HUES64 (cell line): Measurements from ENCODE around the gene CDH4.

Source experiments
- H3K27ac ChIP-seq: 2 replicates; pipeline ENCODE4 v1.7.0; 2013; ENCODE audit warnings: low read depth, low read length, inconsistent platforms
- H3K27me3 ChIP-seq: 2 replicates; pipeline ENCODE4 v1.6.1; 2013; ENCODE audit warnings: mild to moderate bottlenecking, low read length; ENCODE audit not compliant: insufficient read depth
- H3K36me3 ChIP-seq: 2 replicates; pipeline ENCODE4 v1.6.1; 2013; ENCODE audit warnings: mild to moderate bottlenecking, low read length; ENCODE audit not compliant: insufficient read depth
- H3K4me1 ChIP-seq: 2 replicates; pipeline ENCODE4 v1.6.1; 2013; ENCODE audit warnings: mild to moderate bottlenecking, low read length, moderate library complexity; ENCODE audit not compliant: insufficient read depth
- H3K4me3 ChIP-seq: 2 replicates; pipeline ENCODE4 v1.5.1; 2013; ENCODE audit warnings: mild to moderate bottlenecking, low read length, moderate library complexity
- H3K9ac ChIP-seq: 2 replicates; pipeline ENCODE4 v1.6.1; 2013; ENCODE audit warnings: mild to moderate bottlenecking, low read depth, low read length
- H3K9me3 ChIP-seq: 2 replicates; pipeline ENCODE4 v1.6.1; 2013; ENCODE audit warnings: low read depth, low read length; ENCODE audit not compliant: insufficient read depth
- WGBS: fragments of 150-250, 120-280 bp; methylation state at CpG from one replicate; pipeline ENCODE4 v1.1.7; 2013; ENCODE audit warnings: missing lambda C conversion rate; 5-methylcytosine and 5-hydroxymethylcytosine counted together

Gene CDH4

DNA sequence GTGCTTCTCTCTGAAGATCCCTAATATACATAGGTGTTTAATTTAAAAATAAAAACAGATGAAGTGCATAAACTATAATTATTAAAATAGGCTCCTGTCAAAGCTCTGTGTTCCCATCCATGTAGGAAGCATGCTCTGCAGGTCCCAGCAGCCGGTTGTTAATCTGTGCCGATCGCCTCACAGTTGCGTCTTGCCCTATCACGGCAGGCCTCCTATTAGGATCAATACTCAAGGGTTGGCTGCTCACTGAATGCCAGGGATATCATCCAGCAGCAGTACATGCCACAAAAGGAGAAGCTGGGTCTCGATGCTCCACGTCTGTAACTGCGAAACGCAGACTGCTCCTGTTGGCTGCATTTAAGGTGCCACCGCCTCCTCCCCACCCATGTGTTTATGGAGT lies 369.8 kb downstream of the CDH4 start:
- H3K4me1 ChIP-seq, result no peaks in the 10 kb centered on the region
- H3K27me3 ChIP-seq, result no peaks in the 10 kb centered on the region
- H3K27ac ChIP-seq, result no peak overlapping the region
- 93% methylated on average over 10 of the region's 10 CpGs for WGBS
- no peak overlapping the region for H3K4me3 ChIP-seq
- no peaks in the 10 kb centered on the region for H3K9me3 ChIP-seq
- H3K9ac ChIP-seq, result no peak overlapping the region
- no peaks in the 10 kb centered on the region for H3K36me3 ChIP-seq

- Histone ChIP-seq H3K27ac (no peak overlapping the region), H3K27me3 (no peaks in the 10 kb centered on the region)
Measured at GRCh38 chr20:61623451-61623850, 371.4 kb downstream of the CDH4 start.

GRCh38 chr20:61625246-61625645 lies 373.2 kb downstream of the CDH4 start:
- H3K36me3 ChIP-seq, result no peaks in the 10 kb centered on the region
- no peak overlapping the region for H3K9ac ChIP-seq
- no peaks in the 10 kb centered on the region for H3K9me3 ChIP-seq
- no peaks in the 10 kb centered on the region; the same call in 1 of the 2 replicates for H3K4me1 ChIP-seq
- H3K27ac ChIP-seq, result no peak overlapping the region
- no peak overlapping the region for H3K4me3 ChIP-seq
- WGBS, result 96% methylated on average over 7 of the region's 8 CpGs
- H3K27me3 ChIP-seq, result no peaks in the 10 kb centered on the region

More at GRCh38 chr20:61623451-61623850, 371.4 kb downstream of the CDH4 start:
- Histone ChIP-seq H3K4me1 (no peaks in the 10 kb centered on the region), H3K9ac (no peak overlapping the region), H3K4me3 (no peak overlapping the region), H3K9me3 (no peaks in the 10 kb centered on the region), H3K36me3 (no peaks in the 10 kb centered on the region)
- WGBS, result 95% methylated on average over 11 of the region's 11 CpGs

DNA sequence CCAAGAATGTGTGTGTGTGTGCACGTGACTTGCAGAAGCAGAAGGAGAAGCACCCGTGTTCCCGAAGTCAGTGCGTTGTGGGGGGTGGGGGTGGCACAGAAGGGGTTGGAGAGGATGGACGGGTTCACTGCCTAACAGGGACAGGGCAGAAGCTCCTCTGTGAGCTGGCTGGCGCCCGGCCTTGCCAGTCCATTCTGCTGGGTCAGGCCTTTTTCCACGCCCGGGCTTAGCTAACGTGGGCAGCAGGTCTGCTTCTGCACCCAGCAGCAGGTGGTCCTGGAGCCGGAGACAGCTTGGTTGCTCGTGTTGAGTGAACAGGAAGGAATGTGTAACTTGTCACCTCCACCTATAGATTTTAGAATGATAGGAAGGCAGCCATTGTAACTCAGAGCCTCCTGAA lies 374.4 kb downstream of the CDH4 start:
- 90% methylated on average over 12 of the region's 12 CpGs for WGBS

GRCh38 chr20:61627791-61628415 lies 375.8 kb downstream of the CDH4 start:
- no peak overlapping the region for H3K9ac ChIP-seq
- no peak overlapping the region for H3K4me3 ChIP-seq
- H3K27ac ChIP-seq, result no peak overlapping the region
- H3K36me3 ChIP-seq, result no peaks in the 10 kb centered on the region
- no peaks in the 10 kb centered on the region; the same call in 1 of the 2 replicates for H3K4me1 ChIP-seq
- no peaks in the 10 kb centered on the region for H3K27me3 ChIP-seq
- H3K9me3 ChIP-seq, result no peaks in the 10 kb centered on the region
- WGBS, result 92% methylated on average over 27 of the region's 27 CpGs

More for the DNA sequence above, 374.4 kb downstream of the CDH4 start:
- Histone ChIP-seq H3K36me3 (no peaks in the 10 kb centered on the region), H3K9ac (no peak overlapping the region), H3K4me1 (no peaks in the 10 kb centered on the region; the same call in 1 of the 2 replicates), H3K27ac (no peak overlapping the region), H3K4me3 (no peak overlapping the region), H3K27me3 (no peaks in the 10 kb centered on the region), H3K9me3 (no peaks in the 10 kb centered on the region)

GRCh38 chr20:61628480-61628879 lies 376.4 kb downstream of the CDH4 start:
- 90% methylated on average over 10 of the region's 10 CpGs for WGBS
- H3K27me3 ChIP-seq, result no peaks in the 10 kb centered on the region

GRCh38 chr20:61628901-61629601 lies 377.0 kb downstream of the CDH4 start:
- H3K4me1 ChIP-seq, result no peaks in the 10 kb centered on the region; the same call in 1 of the 2 replicates
- no peaks in the 10 kb centered on the region for H3K36me3 ChIP-seq
- WGBS, result 82% methylated on average over 17 of the region's 17 CpGs
- no peaks in the 10 kb centered on the region for H3K27me3 ChIP-seq
- no peaks in the 10 kb centered on the region for H3K9me3 ChIP-seq
- H3K27ac ChIP-seq, result no peak overlapping the region
- H3K4me3 ChIP-seq, result no peak overlapping the region
- H3K9ac ChIP-seq, result no peak overlapping the region

More at GRCh38 chr20:61628480-61628879, 376.4 kb downstream of the CDH4 start:
- Histone ChIP-seq H3K36me3 (no peaks in the 10 kb centered on the region), H3K9me3 (no peaks in the 10 kb centered on the region), H3K9ac (no peak overlapping the region), H3K4me3 (no peak overlapping the region), H3K27ac (no peak overlapping the region), H3K4me1 (no peaks in the 10 kb centered on the region; the same call in 1 of the 2 replicates)

DNA sequence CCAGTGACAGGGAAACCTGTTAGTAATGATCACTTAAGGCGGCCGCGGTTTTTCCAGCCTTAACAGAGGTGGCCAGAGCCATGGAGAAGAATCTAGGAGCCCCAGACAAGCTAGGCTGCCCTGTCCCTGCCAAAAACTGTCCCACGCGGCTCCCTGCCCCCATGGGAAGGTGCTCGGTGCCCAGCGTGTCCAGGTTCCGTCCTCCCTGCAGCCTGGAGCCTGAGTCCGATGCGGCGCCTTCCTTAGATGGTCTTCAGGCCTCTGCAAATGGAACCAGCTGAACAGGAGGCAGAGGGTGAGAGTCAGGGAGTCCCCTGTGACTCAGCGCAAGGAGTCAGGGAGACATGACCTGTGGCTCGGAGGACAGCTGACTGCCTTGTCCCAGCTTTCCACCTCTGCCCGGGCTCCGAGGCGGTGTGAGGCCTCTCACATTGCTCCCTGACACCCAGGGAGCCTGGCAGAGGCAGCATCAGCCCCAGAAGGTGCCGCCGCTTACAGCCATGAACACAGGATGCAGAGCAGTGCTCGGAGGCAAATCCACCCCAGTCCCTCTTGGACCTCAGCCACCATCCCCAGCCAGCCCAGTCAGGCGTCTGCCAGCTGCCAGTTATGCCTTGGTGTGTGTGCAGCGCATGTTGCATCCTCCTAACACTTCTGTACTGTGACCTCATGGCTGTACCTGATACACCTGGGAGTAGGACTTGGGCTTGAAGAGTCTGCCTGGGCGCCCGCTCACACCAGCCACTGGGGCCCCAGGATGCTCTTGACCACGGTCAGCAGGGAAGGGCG lies 377.7 kb downstream of the CDH4 start:
- no peaks in the 10 kb centered on the region; the same call in 1 of the 2 replicates for H3K4me1 ChIP-seq
- H3K36me3 ChIP-seq, result no peaks in the 10 kb centered on the region
- WGBS, result 93% methylated on average over 25 of the region's 25 CpGs
- no peak overlapping the region for H3K27ac ChIP-seq
- H3K9ac ChIP-seq, result no peak overlapping the region
- no peaks in the 10 kb centered on the region for H3K27me3 ChIP-seq
- no peak overlapping the region for H3K4me3 ChIP-seq
- H3K9me3 ChIP-seq, result no peaks in the 10 kb centered on the region

- Histone ChIP-seq H3K27me3 (no peaks in the 10 kb centered on the region), H3K36me3 (no peaks in the 10 kb centered on the region), H3K27ac (no peak overlapping the region), H3K9ac (no peak overlapping the region), H3K4me3 (no peak overlapping the region), H3K9me3 (no peaks in the 10 kb centered on the region), H3K4me1 (no peaks in the 10 kb centered on the region; the same call in 1 of the 2 replicates)
- 89% methylated on average over 5 of the region's 5 CpGs for WGBS
Measured at GRCh38 chr20:61630391-61630650, 378.3 kb downstream of the CDH4 start.

DNA sequence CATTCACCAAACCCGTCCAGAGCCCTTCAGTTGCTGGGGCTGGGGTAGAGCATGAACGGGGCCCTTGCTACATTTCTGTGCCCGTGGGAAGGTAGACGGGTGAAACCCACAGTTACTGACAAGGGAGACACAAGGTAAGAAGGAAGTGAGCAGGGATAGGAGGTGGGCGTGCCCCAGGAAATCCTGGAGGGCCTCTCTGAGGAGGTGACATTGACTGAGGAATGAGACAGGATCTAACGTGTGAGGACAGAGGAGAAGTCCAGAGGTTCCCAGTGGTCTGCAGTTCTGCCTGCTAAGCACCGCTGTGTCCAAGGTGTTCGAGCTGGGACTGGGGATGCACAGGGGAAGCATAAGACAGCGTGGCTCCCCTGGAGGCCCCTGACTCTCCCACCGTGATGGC lies 378.8 kb downstream of the CDH4 start:
- no peaks in the 10 kb centered on the region for H3K36me3 ChIP-seq
- H3K27me3 ChIP-seq, result no peaks in the 10 kb centered on the region
- H3K9ac ChIP-seq, result no peak overlapping the region
- peaks cover 3% of the 10 kb centered on the region for H3K4me1 ChIP-seq
- H3K9me3 ChIP-seq, result no peaks in the 10 kb centered on the region
- no peak overlapping the region for H3K4me3 ChIP-seq
- H3K27ac ChIP-seq, result no peak overlapping the region
- 92% methylated on average over 10 of the region's 10 CpGs for WGBS

- H3K9ac ChIP-seq, result no peak overlapping the region
- H3K27ac ChIP-seq, result no peak overlapping the region
- H3K9me3 ChIP-seq, result no peaks in the 10 kb centered on the region
- peaks cover 12% of the 10 kb centered on the region for H3K4me1 ChIP-seq
- no peaks in the 10 kb centered on the region for H3K27me3 ChIP-seq
- 90% methylated on average over 17 of the region's 17 CpGs for WGBS
- no peaks in the 10 kb centered on the region for H3K36me3 ChIP-seq
- no peak overlapping the region for H3K4me3 ChIP-seq
Measured at GRCh38 chr20:61631751-61632150, 379.7 kb downstream of the CDH4 start.
